ENCODE measurements around the gene ATP6AP2. TPM values are rescaled to one million over a fixed set of nuclear protein-coding genes. Genes with fewer than 3 reads are reported as not detected.
A peak's percentile ranks its signal among the peaks of the same experiment; 100 is the strongest.

The ATP6AP2 gene
- total RNA-seq, 2 donors from 2014 or later = 36.8 to 56.7 TPM

- ATAC-seq (no peak), DNase-seq (no peak)
- no peak overlapping the region for H3K4me3 ChIP-seq
- intact Hi-C loops (cut with DNase I) = no loop called here
- peaks cover 0 to 2% of the 10 kb centered on the region in 2 donors for H3K36me3 ChIP-seq (replicated peaks in 1 of 2; ENCODE audit: insufficient read depth in 1 of 2, low read depth in 2 of 2)
- no peaks in the 10 kb centered on the region for H3K27me3 ChIP-seq
- H3K27ac ChIP-seq = no peak overlapping the region
- H3K4me1 ChIP-seq = no peaks in the 10 kb centered on the region
- no peaks in the 10 kb centered on the region for H3K9me3 ChIP-seq
- TF ChIP-seq, protein P1, sequence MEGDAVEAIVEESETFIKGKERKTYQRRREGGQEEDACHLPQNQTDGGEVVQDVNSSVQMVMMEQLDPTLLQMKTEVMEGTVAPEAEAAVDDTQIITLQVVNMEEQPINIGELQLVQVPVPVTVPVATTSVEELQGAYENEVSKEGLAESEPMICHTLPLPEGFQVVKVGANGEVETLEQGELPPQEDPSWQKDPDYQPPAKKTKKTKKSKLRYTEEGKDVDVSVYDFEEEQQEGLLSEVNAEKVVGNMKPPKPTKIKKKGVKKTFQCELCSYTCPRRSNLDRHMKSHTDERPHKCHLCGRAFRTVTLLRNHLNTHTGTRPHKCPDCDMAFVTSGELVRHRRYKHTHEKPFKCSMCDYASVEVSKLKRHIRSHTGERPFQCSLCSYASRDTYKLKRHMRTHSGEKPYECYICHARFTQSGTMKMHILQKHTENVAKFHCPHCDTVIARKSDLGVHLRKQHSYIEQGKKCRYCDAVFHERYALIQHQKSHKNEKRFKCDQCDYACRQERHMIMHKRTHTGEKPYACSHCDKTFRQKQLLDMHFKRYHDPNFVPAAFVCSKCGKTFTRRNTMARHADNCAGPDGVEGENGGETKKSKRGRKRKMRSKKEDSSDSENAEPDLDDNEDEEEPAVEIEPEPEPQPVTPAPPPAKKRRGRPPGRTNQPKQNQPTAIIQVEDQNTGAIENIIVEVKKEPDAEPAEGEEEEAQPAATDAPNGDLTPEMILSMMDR (IDR thresholded peaks at IDR 0.05) = no peak
- no peak for TF ChIP-seq POLR2A (IDR thresholded peaks at IDR 0.05)
- 97 to 98% methylated on average over 5 to 6 of the region's 6 CpGs for WGBS, 2 donors
These were observed 22.7 kb downstream of the ATP6AP2 start for GRCh38 chrX:40603446-40603845.

DNA sequence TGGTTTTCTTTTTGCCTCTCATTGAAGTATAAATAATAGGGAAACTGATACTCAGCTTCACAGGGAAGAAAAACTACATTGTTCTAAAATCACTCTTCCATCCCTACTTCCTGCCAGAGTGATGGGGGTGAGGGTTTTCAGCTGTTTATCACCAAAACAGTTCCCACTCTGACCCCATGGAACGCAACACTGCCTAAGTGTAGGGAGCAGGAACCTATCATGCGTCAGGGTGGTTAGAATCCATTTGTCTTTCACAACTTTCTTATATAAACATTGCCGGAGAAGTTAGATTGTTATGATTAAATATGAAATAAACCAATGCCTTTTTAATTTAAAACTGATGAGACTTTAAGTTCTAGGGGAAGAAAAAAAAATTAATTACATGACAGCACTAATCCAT is 26.6 kb downstream of the ATP6AP2 start:
- H3K4me3 ChIP-seq = no peak overlapping the region
- H3K36me3 ChIP-seq (replicated peaks in 1 of 2; ENCODE audit: insufficient read depth in 1 of 2, low read depth in 2 of 2) = no peaks in the 10 kb centered on the region
- H3K27me3 ChIP-seq = no peaks in the 10 kb centered on the region
- WGBS, 2 donors = 61 to 80% methylated on average over 3 of the region's 3 CpGs
- intact Hi-C loops (cut with DNase I) = no loop called here
- TF ChIP-seq, protein P1 (IDR thresholded peaks at IDR 0.05) = no peak
- no peak for TF ChIP-seq POLR2A (IDR thresholded peaks at IDR 0.05)
- no peak for DNase-seq
- no peaks in the 10 kb centered on the region for H3K4me1 ChIP-seq
- H3K9me3 ChIP-seq = no peaks in the 10 kb centered on the region
- no peak for ATAC-seq
- H3K27ac ChIP-seq = no peak overlapping the region

DNA sequence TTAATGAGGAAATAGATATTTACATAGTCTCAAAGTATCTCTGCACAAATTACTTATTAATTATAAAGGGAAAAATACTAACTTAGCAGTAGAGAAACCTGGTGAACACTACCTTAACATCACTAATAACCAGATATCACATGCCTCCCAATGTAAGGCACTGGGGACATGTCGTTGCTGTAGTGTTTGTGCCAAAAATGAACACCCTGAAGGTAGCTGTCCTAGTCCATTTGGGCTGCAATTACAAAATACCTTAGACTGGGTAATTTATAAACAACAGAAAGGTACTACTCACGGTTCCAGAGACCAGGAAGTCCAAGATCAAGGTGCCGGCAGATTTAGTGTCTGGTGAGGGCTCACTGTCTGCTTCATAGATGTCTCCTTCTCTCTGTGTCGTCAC is 31.7 kb downstream of the ATP6AP2 start:
- no peaks in the 10 kb centered on the region for H3K27me3 ChIP-seq
- H3K27ac ChIP-seq = no peak overlapping the region
- no peaks in the 10 kb centered on the region for H3K4me1 ChIP-seq
- no peak for ATAC-seq
- WGBS, 2 donors = 31 to 45% methylated on average over 4 of the region's 4 CpGs
- no peak overlapping the region for H3K4me3 ChIP-seq
- intact Hi-C loops (cut with DNase I) = no loop called here
- no peak for DNase-seq
- TF ChIP-seq, protein P1 (IDR thresholded peaks at IDR 0.05) = no peak
- H3K36me3 ChIP-seq (replicated peaks in 1 of 2; ENCODE audit: insufficient read depth in 1 of 2, low read depth in 2 of 2) = no peaks in the 10 kb centered on the region
- H3K9me3 ChIP-seq = no peaks in the 10 kb centered on the region

GRCh38 chrX:40615976-40616375 is 35.2 kb downstream of the ATP6AP2 start:
- DNase-seq = no peak
- Histone ChIP-seq H3K27ac (peak overlapping the region in 1 of 4 donors; percentile 2), H3K4me1 (no peaks in the 10 kb centered on the region), H3K9me3 (no peaks in the 10 kb centered on the region), H3K4me3 (no peak overlapping the region), H3K36me3 (replicated peaks in 1 of 2; ENCODE audit: insufficient read depth in 1 of 2, low read depth in 2 of 2) (no peaks in the 10 kb centered on the region), H3K27me3 (no peaks in the 10 kb centered on the region)
- 74 to 82% methylated on average over 9 of the region's 9 CpGs for WGBS, 2 donors
- no peak for TF ChIP-seq POLR2A (IDR thresholded peaks at IDR 0.05)
- TF ChIP-seq, protein P1 (IDR thresholded peaks at IDR 0.05) = no peak
- ATAC-seq = no peak
- intact Hi-C loops (cut with DNase I) = no loop called here

GRCh38 chrX:40617566-40617965 is 36.8 kb downstream of the ATP6AP2 start:
- 81 to 82% methylated on average over 7 of the region's 7 CpGs for WGBS, 2 donors
- H3K27me3 ChIP-seq = no peaks in the 10 kb centered on the region
- ATAC-seq (no peak), DNase-seq (no peak)
- no peaks in the 10 kb centered on the region for H3K9me3 ChIP-seq
- intact Hi-C loops (cut with DNase I) = no loop called here
- no peaks in the 10 kb centered on the region for H3K4me1 ChIP-seq
- no peak overlapping the region for H3K27ac ChIP-seq
- no peak overlapping the region for H3K4me3 ChIP-seq
- TF ChIP-seq, protein P1 (IDR thresholded peaks at IDR 0.05) = no peak
- no peak for TF ChIP-seq POLR2A (IDR thresholded peaks at IDR 0.05)
- no peaks in the 10 kb centered on the region for H3K36me3 ChIP-seq (replicated peaks in 1 of 2; ENCODE audit: insufficient read depth in 1 of 2, low read depth in 2 of 2)
